GM10847 (cell line): ENCODE results near the gene NNT.

Experiments
- POLR2A ChIP-seq: IDR thresholded peaks from 2 replicates; pipeline ENCODE4 v1.6.1; 2011; ENCODE audit not compliant: insufficient read length; ENCODE audit errors: extremely low read depth

Gene NNT

DNA sequence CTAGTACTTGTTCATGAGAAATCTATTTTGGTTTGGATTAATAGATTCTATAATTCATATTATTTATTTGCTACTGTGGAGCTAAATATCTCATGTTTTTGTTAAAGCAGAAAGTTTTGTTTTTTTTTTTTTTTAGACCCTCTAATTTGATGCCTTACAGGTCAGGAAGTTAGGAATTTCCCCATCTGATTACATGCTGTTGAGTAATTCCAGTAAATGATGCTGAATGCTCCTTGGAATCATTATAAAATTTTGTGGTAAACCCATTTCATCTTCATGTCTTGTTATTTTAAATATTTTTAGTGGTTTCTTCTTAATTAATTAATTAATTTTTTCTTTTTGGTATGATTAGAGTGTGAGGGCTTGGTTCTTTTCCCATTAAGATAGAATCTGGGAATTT lies 35.6 kb downstream of the NNT start:
- TF ChIP-seq POLR2A = no peak

DNA sequence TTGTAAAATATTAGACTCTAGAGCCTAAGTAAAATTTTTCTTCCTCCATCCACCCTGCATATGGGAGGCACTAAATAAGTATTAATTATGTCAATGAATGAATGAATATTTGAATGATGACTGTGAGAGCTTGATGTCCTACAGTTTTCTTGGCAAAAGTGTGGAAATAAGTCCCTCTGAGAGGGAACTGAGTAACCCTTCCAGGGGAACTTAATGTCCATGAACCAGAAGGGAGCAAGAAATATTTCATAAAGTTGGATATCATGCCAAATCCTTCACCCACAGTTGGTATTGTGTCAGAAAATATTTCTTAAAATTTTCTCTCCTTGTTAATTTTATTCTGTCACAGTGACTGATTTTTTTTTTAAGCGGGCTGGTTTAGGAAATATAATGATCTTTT lies 36.6 kb downstream of the NNT start:
- TF ChIP-seq POLR2A = no peak

DNA sequence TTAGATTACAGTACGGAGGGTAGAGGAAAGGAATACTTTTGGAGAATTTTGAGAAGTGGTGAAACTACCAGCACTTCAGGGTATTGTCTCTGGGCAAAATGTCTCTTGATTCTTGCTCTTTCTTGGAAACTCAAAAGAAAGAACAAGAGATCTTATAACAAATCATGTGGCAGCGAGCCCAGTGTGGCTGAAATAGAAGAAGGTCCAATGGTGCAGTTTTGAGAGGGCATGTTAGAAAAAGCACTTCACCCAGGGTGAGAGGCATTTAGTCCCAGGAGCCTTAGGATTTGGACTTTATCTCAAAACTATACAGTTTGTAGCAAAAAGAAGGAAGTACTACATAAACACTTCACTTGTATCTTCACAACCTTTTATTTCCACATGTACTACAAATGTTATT lies 39.4 kb downstream of the NNT start:
- TF ChIP-seq POLR2A = no peak

DNA sequence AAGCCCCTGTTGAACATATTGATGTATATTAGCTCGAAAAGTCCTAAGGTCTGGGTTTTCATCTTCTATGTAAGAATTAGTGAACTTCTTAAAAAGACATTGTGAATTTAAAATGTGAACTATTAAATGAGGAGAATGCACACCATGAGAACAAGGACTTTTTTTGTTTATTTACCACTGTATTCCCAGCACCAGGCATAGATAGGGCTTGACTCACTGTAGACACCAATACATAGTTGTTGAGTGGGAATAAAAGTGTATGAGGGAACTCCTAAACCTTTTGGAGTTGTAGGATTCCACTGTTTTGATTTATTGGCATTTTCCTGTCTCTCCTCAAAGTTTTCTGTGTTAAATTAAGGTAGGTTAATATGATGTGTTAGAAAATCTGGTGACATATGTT lies 40.3 kb downstream of the NNT start:
- no peak for TF ChIP-seq POLR2A

- no peak for TF ChIP-seq POLR2A
These were observed 40.8 kb downstream of the NNT start for GRCh38 chr5:43643750-43644149.

GRCh38 chr5:43646992-43647391 lies 44.0 kb downstream of the NNT start:
- TF ChIP-seq POLR2A = no peak

DNA sequence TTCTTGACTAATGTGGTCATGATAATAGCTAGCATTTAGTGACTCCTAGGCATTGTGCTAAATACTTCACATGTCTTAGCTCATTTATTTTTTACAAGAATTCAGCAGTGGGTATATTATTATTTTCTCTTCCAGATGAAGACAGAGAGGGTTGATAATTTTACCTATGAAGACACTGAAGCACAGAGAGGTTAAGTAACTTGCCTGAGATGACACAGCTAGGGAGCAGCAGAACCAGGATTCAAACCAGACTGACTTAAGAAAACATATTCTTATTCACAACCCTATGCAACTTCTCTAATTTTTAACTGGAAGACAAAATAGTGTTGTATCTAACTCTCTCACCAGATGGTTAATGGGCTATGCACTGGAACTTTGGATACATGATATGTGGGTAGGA lies 44.8 kb downstream of the NNT start:
- no peak for TF ChIP-seq POLR2A

DNA sequence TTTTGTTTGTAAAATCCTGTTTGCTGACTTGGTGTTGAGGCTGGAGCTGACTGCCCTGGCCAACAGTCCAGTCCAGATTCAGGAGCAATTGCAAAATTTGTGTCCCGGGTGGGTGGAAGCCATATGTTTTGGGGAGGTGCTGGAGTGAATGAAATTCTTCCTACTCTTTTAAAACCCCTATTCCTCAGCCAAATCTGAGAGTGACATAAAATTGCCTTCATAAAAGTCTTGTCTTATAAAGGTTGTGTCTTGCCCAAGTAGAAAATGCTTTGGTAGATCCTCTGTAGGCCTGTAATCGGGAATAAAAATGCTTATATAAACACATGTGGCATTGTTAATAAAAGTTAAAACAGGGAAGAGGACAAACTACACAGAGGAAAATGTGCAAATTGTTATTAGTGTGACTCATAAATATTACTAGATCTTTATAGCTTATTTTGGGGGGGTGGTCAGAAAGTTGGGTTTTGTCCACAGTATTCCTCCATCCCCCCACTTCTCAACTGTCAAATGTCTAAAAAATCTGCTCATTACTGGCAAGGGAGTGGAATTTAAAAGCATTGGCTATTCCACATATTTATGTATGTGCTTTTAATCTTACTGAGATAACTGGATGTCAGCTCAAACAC lies 45.6 kb downstream of the NNT start:
- TF ChIP-seq POLR2A = no peak

- no peak for TF ChIP-seq POLR2A
These were observed 46.3 kb downstream of the NNT start for GRCh38 chr5:43649256-43649655.

GRCh38 chr5:43652537-43653302 lies 49.7 kb downstream of the NNT start:
- no peak for TF ChIP-seq POLR2A

GRCh38 chr5:43658509-43658908 lies 55.5 kb downstream of the NNT start:
- TF ChIP-seq POLR2A = no peak

- no peak for TF ChIP-seq POLR2A
These were observed 56.1 kb downstream of the NNT start for GRCh38 chr5:43659075-43659474.

DNA sequence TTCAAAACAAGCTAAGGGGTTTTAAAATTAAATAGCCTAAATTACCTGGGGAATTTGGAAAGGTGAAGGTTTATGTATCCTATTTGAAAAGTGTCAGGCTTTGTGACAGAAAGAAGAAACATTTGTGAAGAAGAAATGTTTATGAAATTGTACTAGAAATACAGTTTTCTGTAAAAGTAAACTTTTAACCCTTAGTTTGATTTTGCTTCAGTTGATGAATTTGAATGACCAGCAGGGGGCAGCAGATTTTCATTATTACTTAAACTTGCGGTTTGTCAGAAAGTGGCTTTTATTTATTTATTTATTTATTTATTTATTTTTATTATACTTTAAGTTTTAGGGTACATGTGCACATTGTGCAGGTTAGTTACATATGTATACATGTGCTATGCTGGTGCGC lies 58.1 kb downstream of the NNT start:
- TF ChIP-seq POLR2A = no peak

- no peak for TF ChIP-seq POLR2A
These were observed 60.9 kb downstream of the NNT start for GRCh38 chr5:43663916-43664315.

- no peak for TF ChIP-seq POLR2A
These were observed 61.6 kb downstream of the NNT start for GRCh38 chr5:43664501-43665040.

DNA sequence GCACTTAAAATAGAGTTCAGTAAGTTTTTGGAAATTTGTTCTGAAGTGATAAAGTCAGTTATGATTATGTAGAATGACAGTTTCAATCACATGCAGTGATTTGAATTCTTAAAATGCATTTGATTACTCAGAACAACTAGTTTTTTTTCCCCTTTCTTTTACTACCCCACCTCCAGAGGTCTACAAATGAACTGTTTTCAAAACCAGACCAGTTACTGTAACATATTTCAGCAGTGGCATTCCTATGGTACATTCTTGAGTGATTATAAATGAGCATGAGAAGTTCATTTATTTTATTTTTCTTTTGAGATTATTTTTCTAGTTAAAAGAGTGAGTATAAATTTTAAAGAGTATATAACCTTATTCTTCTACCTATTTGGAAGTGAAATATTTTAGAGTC lies 71.6 kb downstream of the NNT start:
- TF ChIP-seq POLR2A = no peak

GRCh38 chr5:43675357-43675756 lies 72.4 kb downstream of the NNT start:
- no peak for TF ChIP-seq POLR2A
